Superior temporal gyrus (tissue), 1 donor: Measurements from ENCODE around the gene PLXNA3.

Experiments used
- DNase-seq: peaks from one replicate; pipeline ENCODE4 v3.0.0-alpha.2; 2016; ENCODE audit errors: extremely low spot score

Gene PLXNA3

GRCh38 chrX:154458116-154458953 is at the start of gene PLXNA3:
Gene PLXNA3, plus strand, starts transcription at chrX:154458281. Its CDS starts 1,903 bp downstream, at chrX:154460184.
- DNase-seq: no peak

DNA sequence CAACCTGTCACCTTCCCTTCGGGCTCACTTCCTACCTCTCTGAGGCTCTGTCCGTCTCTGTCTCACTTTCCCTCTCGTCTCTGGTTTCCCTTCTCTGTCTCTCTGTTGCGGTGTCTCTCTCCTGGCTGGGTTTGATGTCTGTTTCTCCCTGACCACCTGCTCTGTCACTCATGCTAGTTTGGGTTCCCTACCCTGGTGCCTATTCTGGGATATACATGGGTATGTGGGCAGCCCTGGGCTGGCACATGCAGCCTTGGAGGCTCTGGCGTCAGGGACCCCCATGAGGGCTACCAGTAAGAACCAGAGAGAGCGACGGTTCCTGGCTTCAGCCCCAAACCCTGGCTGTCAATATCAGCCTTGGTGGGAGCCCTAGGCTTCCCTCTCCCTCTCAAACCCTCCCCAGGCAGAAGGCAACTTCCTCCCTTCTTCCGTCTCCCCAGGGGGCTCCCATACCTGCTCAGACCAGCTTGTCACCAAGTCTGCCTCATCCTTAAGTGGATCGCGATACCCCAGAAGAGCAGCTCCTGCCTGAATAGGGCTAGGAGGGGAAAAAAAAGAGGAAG is 49.3 kb upstream of the PLXNA3 start:
- DNase-seq: no peak

GRCh38 chrX:154409222-154409871 is 48.7 kb upstream of the PLXNA3 start, which contains the start of gene DNASE1L1:
Gene DNASE1L1, minus strand, starts transcription at chrX:154409254. Its CDS starts 3,686 bp downstream, at chrX:154405568.
- DNase-seq: no peak

DNA sequence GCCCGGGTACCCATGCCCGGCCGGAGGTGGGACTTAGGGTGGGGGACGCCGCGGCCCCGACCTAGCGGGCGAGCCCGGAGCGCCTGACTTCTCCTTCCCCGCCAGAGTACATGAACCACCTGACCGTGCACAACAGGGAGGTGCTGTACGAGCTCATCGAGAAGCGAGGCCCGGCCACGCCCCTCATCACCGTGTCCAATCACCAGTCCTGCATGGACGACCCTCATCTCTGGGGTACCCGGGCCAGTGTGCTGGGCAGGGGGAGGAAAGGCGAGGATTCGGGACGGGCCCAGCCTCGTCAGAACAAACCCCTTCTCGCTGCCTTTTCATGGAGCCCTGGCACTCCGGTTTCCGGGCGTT is 46.1 kb upstream of the PLXNA3 start:
- no peak for DNase-seq

- no peak for DNase-seq
These were observed 45.6 kb upstream of the PLXNA3 start for GRCh38 chrX:154412468-154412867.

DNA sequence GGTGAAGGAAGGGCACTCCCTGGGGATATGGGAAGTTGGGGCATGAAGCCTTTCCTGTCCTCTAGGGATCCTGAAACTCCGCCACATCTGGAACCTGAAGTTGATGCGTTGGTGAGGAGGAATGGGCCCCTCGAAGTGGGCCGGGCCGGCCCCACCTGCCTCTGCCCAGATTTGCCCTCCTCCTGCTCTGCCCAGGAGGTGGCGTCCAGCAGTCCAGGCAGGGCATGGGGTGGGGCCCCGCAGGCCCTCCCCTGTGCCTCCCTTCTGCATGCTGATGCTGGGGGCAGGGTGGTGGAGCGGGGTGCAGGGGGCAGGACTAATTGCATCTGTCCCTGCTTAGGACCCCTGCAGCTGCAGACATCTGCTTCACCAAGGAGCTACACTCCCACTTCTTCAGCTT is 44.9 kb upstream of the PLXNA3 start:
- no peak for DNase-seq

DNA sequence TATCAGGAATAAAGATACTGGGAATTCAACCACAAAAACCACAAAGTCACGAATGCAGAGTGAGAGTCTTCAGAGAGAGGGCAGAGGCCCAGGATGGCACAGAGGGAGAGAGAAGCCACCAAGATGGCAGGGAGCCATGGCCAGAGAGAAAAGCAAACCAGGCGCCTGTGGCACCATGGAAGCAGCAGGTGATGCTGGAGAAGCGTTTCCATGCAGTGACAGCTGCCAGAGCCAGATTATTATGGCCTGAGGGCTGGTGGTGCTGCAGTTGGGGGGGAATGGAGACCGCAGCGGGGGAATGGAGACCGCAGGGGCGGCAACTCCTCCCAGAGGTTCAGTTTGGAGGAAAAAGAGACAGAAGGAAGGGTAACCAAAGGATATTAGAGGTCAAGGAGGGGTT is 40.9 kb upstream of the PLXNA3 start:
- no peak for DNase-seq

DNA sequence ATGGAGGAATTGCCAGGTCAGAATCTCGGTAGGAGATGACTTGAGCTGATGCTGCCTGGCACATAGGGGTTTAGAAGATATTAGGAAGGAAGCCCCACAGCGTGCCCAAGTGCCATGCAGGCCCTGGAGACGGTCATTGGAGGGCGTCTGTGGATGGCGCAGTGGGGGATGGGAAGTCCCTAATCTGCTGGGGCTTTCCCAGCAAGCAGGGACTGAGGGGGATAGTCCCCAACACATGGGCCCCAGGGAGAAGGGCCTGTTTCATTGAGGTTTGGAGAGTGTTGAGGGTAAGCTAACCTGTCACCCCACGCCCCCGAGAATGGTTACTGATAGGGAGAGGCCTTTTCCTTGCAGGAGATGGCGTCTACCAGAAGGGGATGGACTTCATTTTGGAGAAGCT is 38.9 kb upstream of the PLXNA3 start:
- DNase-seq: no peak

DNA sequence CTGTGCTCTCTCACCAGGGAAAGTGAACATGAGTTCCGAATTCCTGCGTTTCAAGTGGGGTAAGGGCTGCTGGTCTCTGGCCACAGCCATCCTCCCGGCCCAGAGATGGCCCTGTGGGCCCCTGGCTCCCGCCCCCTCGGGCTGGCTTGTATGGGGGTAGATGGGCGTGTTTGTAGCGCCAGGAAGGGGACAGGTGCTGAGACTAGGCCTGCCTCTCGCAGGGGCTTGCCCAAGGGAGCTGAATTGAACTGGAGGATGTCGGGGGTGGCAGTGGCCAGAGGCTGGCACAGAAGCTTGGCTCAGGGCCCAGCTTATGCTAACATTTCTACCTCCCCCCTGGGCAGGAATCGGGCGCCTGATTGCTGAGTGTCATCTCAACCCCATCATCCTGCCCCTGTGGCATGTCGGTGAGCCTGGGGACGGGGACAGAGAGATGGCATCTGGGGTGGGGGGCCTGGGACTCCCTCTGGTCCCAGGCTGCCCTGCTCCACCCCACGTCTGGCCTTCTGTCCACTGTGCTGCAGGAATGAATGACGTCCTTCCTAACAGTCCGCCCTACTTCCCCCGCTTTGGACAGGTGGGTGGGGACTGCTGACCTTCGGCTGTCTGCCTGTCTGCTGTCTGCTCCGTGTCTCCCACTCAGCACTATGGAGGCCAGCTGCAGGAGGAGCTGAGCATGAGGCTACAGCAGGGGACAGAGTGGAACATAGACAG is 38.2 kb upstream of the PLXNA3 start:
- no peak for DNase-seq

DNA sequence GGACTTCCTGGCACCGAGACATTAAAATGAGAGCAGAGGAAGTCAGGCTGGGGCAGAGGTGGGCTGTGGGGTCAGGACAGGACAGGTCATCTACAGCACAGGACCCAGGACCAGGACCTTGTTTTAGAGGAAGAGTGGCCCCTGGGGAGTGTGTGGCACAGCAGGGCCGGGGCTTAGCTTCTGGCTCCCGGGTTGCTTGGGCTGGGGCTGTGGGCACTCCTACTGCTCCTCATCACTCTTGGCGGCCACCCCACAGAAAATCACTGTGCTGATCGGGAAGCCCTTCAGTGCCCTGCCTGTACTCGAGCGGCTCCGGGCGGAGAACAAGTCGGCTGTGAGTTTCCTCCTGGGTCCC is 37.7 kb upstream of the PLXNA3 start:
- no peak for DNase-seq

GRCh38 chrX:154426916-154427770 is 30.9 kb upstream of the PLXNA3 start:
- no peak for DNase-seq

- peak; percentile 88 for DNase-seq
These were observed 29.6 kb upstream of the PLXNA3 start, which contains the start of gene ATP6AP1 for GRCh38 chrX:154428176-154429171. Gene ATP6AP1, plus strand, starts transcription at chrX:154428677. Its CDS starts 16 bp downstream, at chrX:154428693.

DNA sequence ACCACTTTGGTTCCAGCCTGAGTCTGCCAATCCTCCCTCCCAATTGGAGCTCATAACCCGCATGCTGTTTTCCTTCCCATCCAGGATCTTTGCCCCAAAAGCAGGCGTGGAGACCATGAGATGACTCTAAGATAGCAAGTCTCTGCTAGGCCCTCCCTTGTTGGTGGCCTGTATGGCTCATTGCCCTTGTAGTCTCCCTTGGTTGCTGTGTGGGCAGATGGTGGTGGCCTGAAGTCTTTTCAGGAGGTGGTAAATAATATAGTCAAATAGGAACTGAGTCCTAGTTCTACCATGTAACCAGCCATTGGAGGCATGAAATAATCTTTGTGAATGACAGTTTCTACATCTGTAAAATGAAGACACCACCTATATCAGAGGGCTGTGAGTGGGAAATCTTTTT is 28.4 kb upstream of the PLXNA3 start:
- DNase-seq: no peak

- DNase-seq: no peak
These were observed 27.6 kb upstream of the PLXNA3 start for GRCh38 chrX:154430479-154430878.

GRCh38 chrX:154430916-154431315 is 27.2 kb upstream of the PLXNA3 start:
- DNase-seq: no peak

GRCh38 chrX:154431341-154431740 is 26.7 kb upstream of the PLXNA3 start:
- no peak for DNase-seq

DNA sequence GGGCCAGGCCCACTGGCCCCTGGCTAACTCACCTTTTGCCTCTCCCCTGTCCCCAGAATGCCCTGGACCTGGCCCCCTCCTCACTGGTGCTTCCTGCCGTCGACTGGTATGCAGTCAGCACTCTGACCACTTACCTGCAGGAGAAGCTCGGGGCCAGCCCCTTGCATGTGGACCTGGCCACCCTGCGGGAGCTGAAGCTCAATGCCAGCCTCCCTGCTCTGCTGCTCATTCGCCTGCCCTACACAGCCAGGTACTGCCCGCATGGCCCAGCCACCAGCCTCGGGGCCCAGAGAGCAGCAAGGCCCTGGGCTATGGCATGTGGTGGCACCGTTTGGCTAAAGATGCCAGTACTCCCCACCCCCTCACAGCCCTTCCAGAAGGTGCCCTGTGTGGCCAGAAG is 25.9 kb upstream of the PLXNA3 start:
- no peak for DNase-seq

DNA sequence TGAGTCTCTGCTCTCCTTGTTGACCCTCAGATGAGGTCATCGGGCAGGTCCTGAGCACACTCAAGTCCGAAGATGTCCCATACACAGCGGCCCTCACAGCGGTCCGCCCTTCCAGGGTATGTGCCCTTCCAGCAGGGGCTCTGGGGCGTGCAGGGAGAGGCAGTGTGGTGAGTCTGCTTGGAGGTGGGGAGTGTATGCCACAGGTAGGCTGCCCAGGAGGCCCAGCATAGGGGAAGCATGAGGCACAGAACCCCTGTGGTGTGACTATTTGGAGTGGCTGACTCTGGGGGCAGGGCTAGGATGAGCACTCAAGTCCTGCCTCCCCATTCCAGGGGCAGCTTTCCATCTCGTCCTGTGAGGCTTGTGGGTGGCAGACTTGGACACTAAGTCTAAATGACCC is 24.5 kb upstream of the PLXNA3 start:
- no peak for DNase-seq

DNA sequence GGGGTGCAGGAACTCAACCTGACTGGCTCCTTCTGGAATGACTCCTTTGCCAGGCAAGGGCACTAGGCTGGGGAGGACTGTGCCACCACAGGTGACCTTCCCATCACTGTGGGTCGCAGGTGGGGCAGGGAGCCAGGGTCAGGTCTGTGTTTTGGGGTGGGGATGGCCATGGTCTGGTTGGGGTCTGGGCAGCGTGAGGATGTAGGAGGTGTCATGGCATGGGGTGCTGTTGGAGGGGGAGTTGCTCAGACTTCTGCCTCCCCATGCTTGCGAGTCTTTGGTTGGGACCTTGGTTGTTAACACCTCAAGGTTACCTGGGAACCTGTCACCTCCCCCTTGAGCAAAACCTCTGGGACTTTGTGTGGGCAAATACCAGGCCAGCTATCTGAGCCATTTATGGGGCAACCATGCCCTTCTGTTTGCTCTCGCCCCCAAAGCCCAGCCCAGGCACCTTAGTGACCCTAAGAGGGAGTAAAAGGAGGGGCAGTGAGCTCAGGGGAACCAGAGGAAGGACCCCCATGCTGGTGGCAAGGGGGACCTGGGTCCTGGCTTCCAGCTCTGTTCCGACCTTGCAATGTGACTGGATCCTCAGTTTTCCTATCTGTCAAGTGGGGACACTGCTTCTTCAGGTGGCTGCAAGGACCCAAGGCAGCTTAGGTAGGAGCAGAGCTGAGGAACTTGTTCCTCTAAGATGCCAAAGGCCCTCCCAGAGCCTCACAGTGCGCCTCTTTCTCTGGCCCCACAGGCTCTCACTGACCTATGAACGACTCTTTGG is 23.5 kb upstream of the PLXNA3 start:
- no peak for DNase-seq
